GM12872 (cell line): ENCODE data around the gene NT5M.
A peak's percentile ranks its signal among the peaks of the same experiment; 100 is the strongest.

ENCODE experiments used
- CTCF ChIP-seq: IDR thresholded peaks from 3 replicates; pipeline ENCODE4 v1.5.1; 2011; ENCODE audit warnings: low read depth, mild to moderate bottlenecking, low read length, moderate library complexity; ENCODE audit not compliant: insufficient read depth

NT5M gene

GRCh38 chr17:17351356-17351891 lies 48.3 kb downstream of the NT5M start:
- TF ChIP-seq CTCF: no peak

GRCh38 chr17:17351901-17352781 lies 49.0 kb downstream of the NT5M start:
- TF ChIP-seq CTCF: no peak

- no peak for TF ChIP-seq CTCF
Observed at GRCh38 chr17:17352836-17353624, 49.9 kb downstream of the NT5M start.

GRCh38 chr17:17353625-17354484 lies 50.7 kb downstream of the NT5M start:
- no peak for TF ChIP-seq CTCF

- peak; percentile 95 for TF ChIP-seq CTCF
Observed at GRCh38 chr17:17354560-17355349, 51.6 kb downstream of the NT5M start.

- no peak for TF ChIP-seq CTCF
Observed at GRCh38 chr17:17355426-17355825, 52.3 kb downstream of the NT5M start.
